Mesenchymal stem cell (in vitro differentiated cells and primary cell): Measurements from ENCODE around the gene CYP26B1.
A peak's percentile ranks its signal among the peaks of the same experiment; 100 is the strongest.

Experiments used
- DNase-seq: peaks from one replicate; pipeline ENCODE4 v3.0.0-alpha.2; 2013
- H2AFZ ChIP-seq: one replicate; pipeline ENCODE4 v1.6.1; 2013; ENCODE audit warnings: low read depth, mild to moderate bottlenecking, control low read depth, inconsistent platforms, low read length, moderate library complexity
- H2AK5ac ChIP-seq: 2 replicates; pipeline ENCODE4 v1.6.1; 2013; ENCODE audit warnings: low read length, moderate library complexity, mild to moderate bottlenecking, inconsistent platforms; ENCODE audit not compliant: severe bottlenecking
- H2BK120ac ChIP-seq: one replicate; pipeline ENCODE4 v1.6.1; 2013; ENCODE audit warnings: low read depth, mild to moderate bottlenecking, inconsistent platforms, low read length, moderate library complexity
- H2BK12ac ChIP-seq, 2 experiments: one replicate each; pipeline ENCODE4 v1.6.1; 2013; ENCODE audit warnings: inconsistent platforms in 2 of 2, low read length in 2 of 2, mild to moderate bottlenecking in 2 of 2, moderate library complexity in 2 of 2, control low read depth in 1 of 2
- H2BK15ac ChIP-seq: one replicate; pipeline ENCODE4 v1.6.1; 2013; ENCODE audit warnings: mild to moderate bottlenecking, low read depth, inconsistent platforms; ENCODE audit not compliant: poor library complexity, severe bottlenecking
- H2BK5ac ChIP-seq: 2 replicates; pipeline ENCODE4 v1.6.1; 2013; ENCODE audit warnings: low read depth, mild to moderate bottlenecking, low read length, control low read depth, inconsistent platforms; ENCODE audit not compliant: poor library complexity, severe bottlenecking
- H3K14ac ChIP-seq, 2 experiments: one replicate each; pipeline ENCODE4 v1.6.1; 2013; ENCODE audit warnings: inconsistent platforms in 2 of 2, low read length in 2 of 2, control low read depth in 1 of 2, mild to moderate bottlenecking in 1 of 2, moderate library complexity in 1 of 2
- H3K18ac ChIP-seq, 2 experiments: one replicate each; pipeline ENCODE4 v1.6.1; 2013; ENCODE audit warnings: inconsistent platforms in 2 of 2, low read length in 2 of 2, control low read depth in 1 of 2, low read depth in 1 of 2, mild to moderate bottlenecking in 1 of 2
- H3K23ac ChIP-seq, 2 experiments: one replicate each; pipeline ENCODE4 v1.6.1; 2013; ENCODE audit warnings: inconsistent platforms in 2 of 2, low read length in 2 of 2, mild to moderate bottlenecking in 2 of 2, moderate library complexity in 2 of 2, control low read depth in 1 of 2
- H3K27ac ChIP-seq: 2 replicates; pipeline ENCODE4 v1.5.1; 2013; ENCODE audit warnings: mild to moderate bottlenecking, moderate library complexity, low read length, control low read depth, inconsistent platforms; ENCODE audit not compliant: poor library complexity, severe bottlenecking
- H3K27me3 ChIP-seq, 2 experiments: 2 replicates each; pipeline versions ENCODE4 v1.6.1 to v1.7.0; 2013; ENCODE audit warnings: low read length in 2 of 2, mild to moderate bottlenecking in 2 of 2, moderate library complexity in 2 of 2, control low read depth in 1 of 2, inconsistent platforms in 1 of 2; ENCODE audit not compliant: control insufficient read depth in 1 of 2, insufficient read depth in 1 of 2
- H3K36me3 ChIP-seq, 2 experiments: 2 replicates each; pipeline versions ENCODE4 v1.6.1 to v1.7.0; 2013; ENCODE audit warnings: low read length in 2 of 2, control low read depth in 1 of 2, inconsistent platforms in 1 of 2, low read depth in 1 of 2, mild to moderate bottlenecking in 1 of 2; ENCODE audit not compliant: insufficient read depth in 2 of 2, control insufficient read depth in 1 of 2
- H3K4ac ChIP-seq, 2 experiments: one replicate each; pipeline ENCODE4 v1.6.1; 2013; ENCODE audit warnings: inconsistent platforms in 2 of 2, low read length in 2 of 2, mild to moderate bottlenecking in 2 of 2, moderate library complexity in 2 of 2, control low read depth in 1 of 2, low read depth in 1 of 2
- H3K4me1 ChIP-seq: 2 replicates; pipeline ENCODE4 v1.6.1; 2013; ENCODE audit warnings: low read depth, low read length, control low read depth; ENCODE audit not compliant: control insufficient read depth, insufficient read depth
- H3K4me2 ChIP-seq: 2 replicates; pipeline ENCODE4 v1.6.1; 2013; ENCODE audit warnings: low read length, mild to moderate bottlenecking, inconsistent platforms; ENCODE audit not compliant: poor library complexity, severe bottlenecking
- H3K4me3 ChIP-seq, 2 experiments: 2 replicates each; pipeline versions ENCODE4 v1.5.1 to v1.7.0; 2013; ENCODE audit warnings: low read length in 2 of 2, mild to moderate bottlenecking in 2 of 2, control low read depth in 1 of 2, low read depth in 1 of 2; ENCODE audit not compliant: insufficient read depth in 1 of 2
- H3K79me1 ChIP-seq: replicated peaks from 2 replicates; pipeline ENCODE4 v1.6.1; 2013; ENCODE audit warnings: mild to moderate bottlenecking, control low read depth, low read length, inconsistent platforms; ENCODE audit not compliant: poor library complexity, severe bottlenecking
- H3K9ac ChIP-seq: 2 replicates; pipeline ENCODE4 v1.7.0; 2013; ENCODE audit warnings: mild to moderate bottlenecking, low read length, moderate library complexity
- H3K9me3 ChIP-seq: 2 replicates; pipeline ENCODE4 v1.7.0; 2013; ENCODE audit warnings: mild to moderate bottlenecking, low read length; ENCODE audit not compliant: control insufficient read depth
- H4K8ac ChIP-seq: one replicate; pipeline ENCODE4 v1.6.1; 2013; ENCODE audit warnings: inconsistent platforms, mild to moderate bottlenecking, low read length, moderate library complexity
- H4K91ac ChIP-seq: one replicate; pipeline ENCODE4 v1.6.1; 2013; ENCODE audit warnings: mild to moderate bottlenecking, low read length, inconsistent platforms
- WGBS: methylation state at CpG from one replicate; pipeline ENCODE4 v1.1.7; 2013; ENCODE audit warnings: mixed read lengths; 5-methylcytosine and 5-hydroxymethylcytosine counted together

CYP26B1 gene

DNA sequence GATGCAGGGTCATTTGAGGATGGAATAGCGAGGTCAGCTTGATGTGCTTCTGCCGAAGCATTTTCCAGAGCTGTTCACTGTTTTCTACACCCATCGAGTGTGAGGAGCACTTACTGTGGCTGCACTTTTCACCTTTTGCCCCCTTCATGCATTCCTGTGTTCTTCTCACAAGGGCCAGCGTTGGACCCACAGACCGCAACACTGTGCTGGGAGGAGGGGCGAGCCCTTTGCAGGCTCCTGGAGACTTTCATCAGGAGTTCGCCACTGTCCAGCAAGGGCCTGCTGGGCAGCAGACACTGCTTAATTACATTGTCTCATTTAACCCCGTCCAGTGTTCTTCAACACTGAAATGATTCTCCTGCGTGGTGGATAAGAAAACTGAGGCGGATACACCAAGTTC is 29.9 kb downstream of the CYP26B1 start:
- Histone ChIP-seq H2AK5ac (no peak overlapping the region), H4K8ac (no peak overlapping the region), H3K4me3 (no peak overlapping the region), H3K18ac (no peak overlapping the region), H3K9me3 (peaks cover 5% of the 10 kb centered on the region), H3K27me3 (peaks cover 0 to 3% of the 10 kb centered on the region in 2 experiments), H3K27ac (no peak overlapping the region), H2AFZ (no peak overlapping the region), H3K79me1 (no peaks in the 10 kb centered on the region), H3K4me2 (no peak overlapping the region), H3K14ac (no peak overlapping the region), H4K91ac (no peak overlapping the region), H3K23ac (no peak overlapping the region), H3K9ac (no peak overlapping the region), H3K4me1 (peaks cover 24% of the 10 kb centered on the region), H2BK5ac (no peak overlapping the region), H3K36me3 (no peaks in the 10 kb centered on the region), H2BK12ac (no peak overlapping the region), H2BK15ac (no peak overlapping the region), H3K4ac (no peak overlapping the region), H2BK120ac (no peak overlapping the region)
- DNase-seq, result no peak
- 90% methylated on average over 10 of the region's 10 CpGs for WGBS

DNA sequence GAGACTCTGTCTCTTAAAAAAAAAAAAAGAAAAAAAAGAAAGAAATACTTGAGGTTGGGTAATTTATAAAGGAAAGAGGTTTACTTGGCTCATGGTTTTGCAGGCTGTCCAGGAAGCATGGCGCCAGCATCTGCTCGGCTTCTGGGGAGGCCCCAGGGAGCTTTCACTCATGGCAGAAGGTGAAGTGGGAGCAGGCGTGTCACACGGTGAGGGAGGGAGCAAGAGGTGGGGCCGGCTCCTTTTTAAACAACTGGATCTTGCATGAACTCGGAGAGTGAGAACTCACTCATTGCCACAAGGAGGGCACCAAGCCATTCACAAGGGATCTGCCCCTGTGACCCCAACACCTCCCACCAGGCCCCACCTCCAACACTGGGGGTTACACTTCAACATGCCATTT is 30.6 kb downstream of the CYP26B1 start:
- Histone ChIP-seq H3K27me3 (peaks cover 0 to 3% of the 10 kb centered on the region in 2 experiments), H3K79me1 (no peaks in the 10 kb centered on the region), H2BK12ac (no peak overlapping the region), H2BK5ac (no peak overlapping the region), H3K4ac (no peak overlapping the region), H3K4me3 (no peak overlapping the region), H3K14ac (no peak overlapping the region), H2BK120ac (no peak overlapping the region), H4K91ac (no peak overlapping the region), H3K36me3 (no peaks in the 10 kb centered on the region), H3K27ac (no peak overlapping the region), H3K18ac (no peak overlapping the region), H3K4me2 (no peak overlapping the region), H3K4me1 (peaks cover 26% of the 10 kb centered on the region), H3K9me3 (peaks cover 5% of the 10 kb centered on the region), H2AK5ac (no peak overlapping the region), H2AFZ (no peak overlapping the region), H3K9ac (no peak overlapping the region), H4K8ac (no peak overlapping the region), H3K23ac (no peak overlapping the region), H2BK15ac (no peak overlapping the region)
- WGBS, result 94% methylated on average over 6 of the region's 6 CpGs
- no peak for DNase-seq

DNA sequence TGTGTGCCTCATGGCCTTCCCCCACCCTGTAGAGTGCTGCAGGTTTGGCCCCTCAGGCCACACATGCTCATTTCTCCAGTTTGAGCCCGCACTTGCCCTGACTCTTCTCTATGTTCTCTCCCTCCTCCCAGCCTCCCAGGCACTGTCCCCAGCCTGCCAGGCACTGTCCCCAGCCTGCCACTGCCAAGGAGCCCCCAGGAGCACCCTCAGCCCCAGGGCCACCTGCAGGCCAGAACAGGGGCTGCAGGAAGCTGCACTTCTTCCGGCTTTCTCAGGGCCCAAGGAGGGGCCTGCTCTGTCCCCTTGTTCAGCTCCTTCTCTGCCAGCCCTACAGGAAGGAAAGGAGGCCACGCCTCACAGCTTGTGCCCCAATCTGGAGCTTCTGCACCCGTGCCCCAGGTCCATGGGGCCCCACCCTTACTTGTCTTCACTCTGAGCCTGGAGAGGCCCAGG is 31.6 kb downstream of the CYP26B1 start:
- peaks cover 26% of the 10 kb centered on the region for H3K4me1 ChIP-seq
- H2AK5ac ChIP-seq, result peak overlapping the region; percentile 88
- 52% methylated on average over 4 of the region's 4 CpGs for WGBS
- peak overlapping the region in 1 of 2 experiments; percentile 45 for H3K14ac ChIP-seq
- peak overlapping the region; percentile 86 for H3K27ac ChIP-seq
- no peaks in the 10 kb centered on the region for H3K36me3 ChIP-seq
- no peak overlapping the region for H3K23ac ChIP-seq
- peak overlapping the region; percentile 32 for H2AFZ ChIP-seq
- no peaks in the 10 kb centered on the region for H3K79me1 ChIP-seq
- H3K9ac ChIP-seq, result peak overlapping the region; percentile 70
- H3K4me2 ChIP-seq, result peak overlapping the region; percentile 48
- no peak overlapping the region for H4K91ac ChIP-seq
- H2BK5ac ChIP-seq, result peak overlapping the region; percentile 53
- DNase-seq, result no peak
- H3K9me3 ChIP-seq, result peaks cover 5% of the 10 kb centered on the region
- H2BK15ac ChIP-seq, result no peak overlapping the region
- peaks cover 0 to under 1% of the 10 kb centered on the region in 2 experiments for H3K27me3 ChIP-seq
- no peak overlapping the region for H2BK120ac ChIP-seq
- no peak overlapping the region for H3K4ac ChIP-seq
- H2BK12ac ChIP-seq, result peak overlapping the region in 1 of 2 experiments; percentile 6
- no peak overlapping the region for H4K8ac ChIP-seq
- peak overlapping the region in 1 of 2 experiments; percentile 16 for H3K18ac ChIP-seq
- H3K4me3 ChIP-seq, result peak overlapping the region in 1 of 2 experiments; percentile 33

DNA sequence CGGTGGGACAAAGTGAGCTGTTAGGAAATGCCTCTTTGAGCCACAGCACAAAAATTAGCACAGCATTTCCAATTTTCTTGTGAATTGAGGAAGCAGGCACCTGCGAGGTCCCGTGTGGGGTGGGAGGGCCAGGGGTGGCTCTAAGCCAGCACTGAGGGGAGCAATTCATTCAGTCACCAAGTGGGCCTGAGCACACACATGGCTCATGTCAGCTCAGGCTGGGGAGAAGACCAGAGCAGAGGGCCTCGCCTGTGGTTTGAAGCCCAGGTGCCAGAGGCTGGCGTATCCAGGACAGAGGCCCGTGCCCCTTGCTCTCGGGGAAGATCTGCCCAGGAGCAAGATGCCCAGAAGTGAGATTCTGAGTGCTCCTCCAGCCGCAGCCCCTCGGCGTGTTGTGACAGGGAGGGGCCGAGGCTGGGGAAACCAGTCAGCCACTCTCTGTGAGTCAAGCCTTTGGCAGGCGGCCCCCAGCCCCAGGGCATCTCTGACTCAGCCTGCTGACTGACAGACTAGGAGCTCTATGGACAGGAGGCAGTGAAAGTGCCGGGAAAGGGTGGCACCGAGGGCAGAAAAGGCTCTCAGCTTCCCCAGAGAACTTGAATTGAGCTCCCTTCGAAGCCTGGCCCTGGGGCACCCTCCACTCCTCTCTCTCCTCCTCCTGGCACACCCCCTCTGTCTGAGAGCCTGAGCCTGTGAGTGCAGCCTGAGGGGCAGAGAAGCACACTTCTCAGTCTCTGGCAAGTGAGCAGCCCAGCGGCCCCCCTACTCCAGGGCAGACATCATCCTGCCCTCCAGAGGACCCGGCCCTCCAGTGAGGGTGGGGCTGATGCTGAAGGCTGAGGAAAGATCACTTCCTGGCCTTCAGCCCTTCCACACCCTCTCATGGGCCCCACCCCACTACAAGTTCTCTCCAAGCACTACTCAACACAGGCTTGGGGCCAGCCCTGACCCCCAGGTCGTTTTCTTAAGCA is 32.3 kb downstream of the CYP26B1 start:
- Histone ChIP-seq H3K36me3 (no peaks in the 10 kb centered on the region), H2BK5ac (peak overlapping the region; percentile 53), H3K27ac (peak overlapping the region; percentile 86), H3K79me1 (no peaks in the 10 kb centered on the region), H2BK12ac (peak overlapping the region in 1 of 2 experiments; percentile 10), H4K91ac (no peak overlapping the region), H3K4me3 (peak overlapping the region; percentile 22 to 33), H3K14ac (peak overlapping the region in 1 of 2 experiments; percentile 56), H3K4me2 (peak overlapping the region; percentile 48), H2BK15ac (no peak overlapping the region), H3K27me3 (no peaks in the 10 kb centered on the region), H3K9ac (peak overlapping the region; percentile 70), H3K4ac (no peak overlapping the region), H3K18ac (no peak overlapping the region), H2AK5ac (peak overlapping the region; percentile 88), H3K23ac (no peak overlapping the region), H2AFZ (peak overlapping the region; percentile 32), H3K4me1 (peaks cover 26% of the 10 kb centered on the region), H2BK120ac (no peak overlapping the region), H3K9me3 (peaks cover 5% of the 10 kb centered on the region), H4K8ac (no peak overlapping the region)
- 36% methylated on average over 16 of the region's 18 CpGs for WGBS
- peak; percentile 80 for DNase-seq
